SK-N-SH (cell line): ENCODE data around the gene TMEM266. TPM values are rescaled to one million over a fixed set of nuclear protein-coding genes. Genes with fewer than 3 reads are reported as not detected.
"Not testable (repeated sequence)": the region's sequence is repeated elsewhere in the genome, so short reads cannot be mapped to it uniquely, and the experiment has no call there.

Experiments used
- CTCF ChIA-PET: fragments of 300-600, 350-600 bp; formaldehyde crosslinking; extraction: SDS; loops from one replicate; lab custom pipeline; 2021; lab: Yijun Ruan, JAX
- POLR2A ChIA-PET: fragments of 350-600 bp; sonication (Branson Sonifier 250); formaldehyde crosslinking; extraction: SDS; loops from one replicate; lab custom pipeline; 2020; ENCODE audit warnings: antibody characterized with exemption, inconsistent platforms; lab: Yijun Ruan, JAX
- DNase-seq: peaks from one replicate; pipeline ENCODE4 v3.0.0; 2012
- H2AFZ ChIP-seq: fragments of 200-600 bp; sonication (generic); 2 replicates; pipeline ENCODE4 v1.8.1; 2016; ENCODE audit warnings: antibody characterized with exemption, mild to moderate bottlenecking, low read depth
- H3F3A ChIP-seq: fragments of 200-600 bp; sonication (generic); replicated peaks from 2 replicates; pipeline ENCODE3; 2016; ENCODE audit warnings: antibody characterized with exemption, mild to moderate bottlenecking; ENCODE audit not compliant: insufficient read depth
- H3K27ac ChIP-seq, 2 experiments: fragments of 200-500 bp in 1 of 2; fragments of 200-600 bp in 1 of 2; sonication (Bioruptor generic) in 1 of 2; sonication (generic), shearing (Covaris generic) in 1 of 2; 2 replicates each; pipeline versions ENCODE4 v1.5.1 to v1.6.1; 2014 to 2016; ENCODE audit warnings: low read depth in 2 of 2, inconsistent platforms in 1 of 2, low read length in 1 of 2, mild to moderate bottlenecking in 1 of 2, mixed read lengths in 1 of 2
- H3K27me3 ChIP-seq: fragments of 200-600 bp; sonication (generic), shearing (Covaris generic); 2 replicates; pipeline ENCODE4 v1.6.1; 2016; ENCODE audit warnings: mixed run types; ENCODE audit not compliant: insufficient read depth
- H3K36me3 ChIP-seq, 2 experiments: fragments of 200-500 bp in 1 of 2; fragments of 200-600 bp in 1 of 2; sonication (Bioruptor generic) in 1 of 2; sonication (generic) in 1 of 2; replicated peaks in 1 of 2; 2 replicates each; pipeline versions ENCODE3 to v1.5.1; 2014 to 2016; ENCODE audit warnings: low read length in 1 of 2, mild to moderate bottlenecking in 1 of 2; ENCODE audit not compliant: insufficient read depth in 2 of 2, control insufficient read depth in 1 of 2
- H3K4me1 ChIP-seq, 2 experiments: fragments of 200-500 bp in 1 of 2; fragments of 200-600 bp in 1 of 2; sonication (Bioruptor generic) in 1 of 2; sonication (generic), shearing (Covaris generic) in 1 of 2; 2 replicates each; pipeline versions ENCODE4 v1.5.1 to v1.6.1; 2014 to 2016; ENCODE audit warnings: low read depth in 1 of 2, low read length in 1 of 2, mixed run types in 1 of 2; ENCODE audit not compliant: insufficient read depth in 2 of 2, control insufficient read depth in 1 of 2
- H3K4me2 ChIP-seq: fragments of 200-600 bp; sonication (generic), shearing (Covaris generic); 2 replicates; pipeline ENCODE4 v1.6.1; 2017; ENCODE audit warnings: mixed run types
- H3K4me3 ChIP-seq, 2 experiments: fragments of 200-500 bp in 1 of 2; fragments of 200-600 bp in 1 of 2; sonication (Bioruptor generic) in 1 of 2; sonication (generic), shearing (Covaris generic) in 1 of 2; 2 replicates each; pipeline versions ENCODE4 v1.5.1 to v1.8.1; 2014 to 2016; ENCODE audit warnings: low read depth in 2 of 2, inconsistent platforms in 1 of 2, low read length in 1 of 2, mild to moderate bottlenecking in 1 of 2, mixed read lengths in 1 of 2, moderate library complexity in 1 of 2
- H3K79me2 ChIP-seq: fragments of 200-600 bp; sonication (generic); 2 replicates; pipeline ENCODE4 v1.8.1; 2017; ENCODE audit warnings: mild to moderate bottlenecking; ENCODE audit not compliant: insufficient read depth
- H3K9ac ChIP-seq: fragments of 200-600 bp; sonication (generic); 2 replicates; pipeline ENCODE4 v1.6.1; 2017; ENCODE audit warnings: mixed run types
- H3K9me2 ChIP-seq: fragments of 200-600 bp; sonication (generic); 2 replicates; pipeline ENCODE4 v1.6.1; 2017; ENCODE audit warnings: mixed run types
- H3K9me3 ChIP-seq: fragments of 200-600 bp; sonication (generic); 2 replicates; pipeline ENCODE4 v1.6.1; 2017; ENCODE audit warnings: mixed run types, mild to moderate bottlenecking, moderate library complexity
- H4K20me1 ChIP-seq: fragments of 200-600 bp; sonication (generic); 2 replicates; pipeline ENCODE4 v1.6.1; 2017; ENCODE audit warnings: mild to moderate bottlenecking, mixed run types; ENCODE audit not compliant: insufficient read depth
- CHD2 ChIP-seq: fragments of 150-350 bp; IDR thresholded peaks from 2 replicates; pipeline ENCODE4 v1.6.1; 2018; ENCODE audit warnings: low read length; ENCODE audit not compliant: partially characterized antibody
- FOSL2 ChIP-seq: IDR thresholded peaks from 2 replicates; pipeline ENCODE4 v1.4.0; 2012; ENCODE audit warnings: low read depth, mild to moderate bottlenecking, moderate library complexity, borderline replicate concordance
- FOXJ3 ChIP-seq: sonication (generic); formaldehyde crosslinking; IDR thresholded peaks from 2 replicates; pipeline ENCODE4 v1.5.1; 2020; ENCODE audit warnings: mild to moderate bottlenecking, missing genetic modification reagents
- FOXM1 ChIP-seq: IDR thresholded peaks from 2 replicates; pipeline ENCODE4 v1.4.0; 2012; ENCODE audit warnings: low read depth, mild to moderate bottlenecking
- GABPA ChIP-seq: IDR thresholded peaks from 2 replicates; pipeline ENCODE4 v1.4.0; 2012; ENCODE audit warnings: low read depth, mild to moderate bottlenecking
- GATA2 ChIP-seq: sonication (generic); formaldehyde crosslinking; IDR thresholded peaks from 2 replicates; pipeline ENCODE4 v1.5.0; 2020; ENCODE audit warnings: mild to moderate bottlenecking, missing genetic modification reagents
- MXI1 ChIP-seq: IDR thresholded peaks from 2 replicates; pipeline ENCODE4 v1.6.1; 2012; ENCODE audit warnings: mild to moderate bottlenecking, low read depth, low read length, improper control_type of control experiment
- NFIC ChIP-seq: IDR thresholded peaks from 2 replicates; pipeline ENCODE4 v1.4.0; 2012; ENCODE audit warnings: borderline replicate concordance
- RCOR1 ChIP-seq: fragments of 150-350 bp; IDR thresholded peaks from 2 replicates; pipeline ENCODE4 v1.6.1; 2017; ENCODE audit warnings: antibody characterized with exemption, low read length
- SMC3 ChIP-seq: IDR thresholded peaks from 2 replicates; pipeline ENCODE4 v1.6.1; 2012; ENCODE audit warnings: low read depth, low read length, improper control_type of control experiment
- TAF1 ChIP-seq: IDR thresholded peaks from 2 replicates; pipeline ENCODE4 v1.6.1; 2012; ENCODE audit warnings: low read depth, mild to moderate bottlenecking, low read length, moderate library complexity, borderline replicate concordance
- TCF12 ChIP-seq: IDR thresholded peaks from 2 replicates; pipeline ENCODE4 v1.4.0; 2012
- USF2 ChIP-seq: fragments of 150-350 bp; IDR thresholded peaks from 2 replicates; pipeline ENCODE4 v1.6.1; 2017; ENCODE audit warnings: antibody characterized with exemption, low read length, low read depth, borderline replicate concordance
- YY1 ChIP-seq: IDR thresholded peaks from 2 replicates; pipeline ENCODE4 v1.4.0; 2012; ENCODE audit warnings: low read depth, mild to moderate bottlenecking
- WGBS: methylation state at CpG from one replicate; pipeline ENCODE4 v1.1.6; 2017; ENCODE audit warnings: low lambda C conversion rate; 5-methylcytosine and 5-hydroxymethylcytosine counted together
- polyA plus RNA-seq, 3 experiments: library from polyadenylated mRNA; depleted of rRNA; stranded (reverse); fragments of >200 nt; gene quantifications; 2 replicates each; pipeline ENCODE4 v1.2.3, GENCODE V29; 2012
- TF ChIP-seq, protein P1 (sequence below): IDR thresholded peaks from 2 replicates; pipeline ENCODE4 v1.4.0; 2012; ENCODE audit warnings: low read depth, borderline replicate concordance

The TMEM266 gene
- polyA plus RNA-seq, 1 of the 3 experiments (the other 2 are of a cell fraction) = 0.07 TPM

DNA sequence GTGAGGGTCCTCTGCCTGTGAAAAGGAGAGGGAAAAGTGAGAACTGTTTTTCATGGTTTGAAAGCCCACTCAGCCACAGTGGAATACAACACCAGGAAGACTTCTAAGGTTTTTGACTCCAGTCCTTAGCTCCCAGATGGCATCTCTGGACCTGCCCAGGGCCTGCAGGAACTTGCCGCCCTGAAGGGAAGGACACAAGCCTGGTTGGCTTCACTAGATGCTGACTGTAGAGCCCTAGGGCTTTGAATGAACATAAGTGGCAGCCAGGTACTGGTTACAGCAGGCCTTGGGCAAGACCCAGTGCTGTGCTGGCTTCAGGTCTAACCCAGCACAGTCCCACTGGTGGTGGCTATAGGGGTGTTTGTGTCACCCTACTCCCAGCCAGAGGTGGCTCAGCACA, 21.3 kb upstream of the TMEM266 start (continued):
- TF ChIP-seq FOSL2 (no peak), GATA2 (CRISPR knock-in tag) (no peak), GABPA (no peak), TCF12 (no peak), FOXJ3 (CRISPR knock-in tag) (no peak), YY1 (no peak), MXI1 (no peak), CHD2 (no peak)

- POLR2A ChIA-PET, H3K27ac ChIP-seq, H3K79me2 ChIP-seq, H3K36me3 ChIP-seq, H3K9ac ChIP-seq, H3K4me1 ChIP-seq, H3K27me3 ChIP-seq, H3K9me2 ChIP-seq, H4K20me1 ChIP-seq, H3K4me2 ChIP-seq, H3K9me3 ChIP-seq, H2AFZ ChIP-seq, DNase-seq, H3F3A ChIP-seq, H3K4me3 ChIP-seq: not testable (repeated sequence)
- whole genome bisulfite sequencing = 73% methylated on average over 10 of the region's 10 CpGs
- CTCF ChIA-PET = interaction anchor here (0.9 to 12.0 kb wide), 2 partner anchors 20 to 85 kb away, joined by 4 to 322 read pairs; no protein-coding TSS in a partner anchor
Measured at GRCh38 chr15:76054201-76054600, 5.6 kb upstream of the TMEM266 start.

DNA sequence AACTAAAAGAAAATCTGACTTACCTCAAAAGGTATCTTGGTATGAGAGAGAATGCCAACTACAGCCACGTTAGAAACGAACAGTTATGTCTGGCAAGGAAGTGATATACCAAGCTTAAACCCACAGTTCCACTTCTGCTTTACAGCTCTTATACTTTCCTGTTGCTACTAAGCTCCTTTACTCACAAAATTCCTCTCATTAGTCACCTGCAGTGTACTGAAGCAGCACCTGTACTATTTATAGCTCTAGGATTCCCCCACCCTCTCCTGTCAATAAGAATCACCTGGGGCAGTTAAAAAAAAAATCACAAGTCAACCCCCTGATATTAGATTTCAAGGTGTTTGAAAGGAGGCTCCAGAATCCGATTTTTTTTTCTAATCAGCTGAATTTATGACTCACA, 2.9 kb upstream of the TMEM266 start:
- Histone ChIP-seq H3F3A (no peaks in the 10 kb centered on the region), H3K27ac (no peak overlapping the region), H3K27me3 (peaks cover 27% of the 10 kb centered on the region; the same call in 1 of the 2 replicates), H2AFZ (peak overlapping the region; percentile 91; the same call in 1 of the 2 replicates), H3K4me3 (peak overlapping the region in 1 of 2 experiments; percentile 55; a peak in 1 of 4 replicates), H3K36me3 (no peaks in the 10 kb centered on the region), H3K4me1 (peaks cover 5 to 11% of the 10 kb centered on the region in 2 experiments; a peak in 3 of 4 replicates), H4K20me1 (no peaks in the 10 kb centered on the region), H3K9me2 (no peaks in the 10 kb centered on the region), H3K4me2 (peak overlapping the region; percentile 68), H3K79me2 (no peaks in the 10 kb centered on the region), H3K9ac (no peak overlapping the region), H3K9me3 (no peaks in the 10 kb centered on the region)
- ChIA-PET CTCF (interaction anchor here (0.6 to 12.0 kb wide), 19 partner anchors 10 to 994 kb away, joined by 3 to 322 read pairs (median 4); no protein-coding TSS in a partner anchor), POLR2A (no interaction called here)
- TF ChIP-seq SMC3 = no peak
- TF ChIP-seq, protein P1, sequence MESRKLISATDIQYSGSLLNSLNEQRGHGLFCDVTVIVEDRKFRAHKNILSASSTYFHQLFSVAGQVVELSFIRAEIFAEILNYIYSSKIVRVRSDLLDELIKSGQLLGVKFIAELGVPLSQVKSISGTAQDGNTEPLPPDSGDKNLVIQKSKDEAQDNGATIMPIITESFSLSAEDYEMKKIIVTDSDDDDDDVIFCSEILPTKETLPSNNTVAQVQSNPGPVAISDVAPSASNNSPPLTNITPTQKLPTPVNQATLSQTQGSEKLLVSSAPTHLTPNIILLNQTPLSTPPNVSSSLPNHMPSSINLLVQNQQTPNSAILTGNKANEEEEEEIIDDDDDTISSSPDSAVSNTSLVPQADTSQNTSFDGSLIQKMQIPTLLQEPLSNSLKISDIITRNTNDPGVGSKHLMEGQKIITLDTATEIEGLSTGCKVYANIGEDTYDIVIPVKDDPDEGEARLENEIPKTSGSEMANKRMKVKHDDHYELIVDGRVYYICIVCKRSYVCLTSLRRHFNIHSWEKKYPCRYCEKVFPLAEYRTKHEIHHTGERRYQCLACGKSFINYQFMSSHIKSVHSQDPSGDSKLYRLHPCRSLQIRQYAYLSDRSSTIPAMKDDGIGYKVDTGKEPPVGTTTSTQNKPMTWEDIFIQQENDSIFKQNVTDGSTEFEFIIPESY = no peak
- TF ChIP-seq RCOR1 = no peak
- no peak for TF ChIP-seq FOXM1
- TF ChIP-seq GATA2 (CRISPR knock-in tag) = no peak
- TF ChIP-seq NFIC = no peak
- no peak for TF ChIP-seq TAF1
- TF ChIP-seq USF2 = no peak
- 9% methylated on average over 3 of the region's 3 CpGs for WGBS
- no peak for DNase-seq
